Adrenal gland (tissue), 12 donors: ENCODE measurements around the gene CSF1R. TPM values are rescaled to one million over a fixed set of nuclear protein-coding genes. Genes with fewer than 3 reads are reported as not detected.

Source experiments
- DNase-seq, 7 donors: peaks; one replicate each; pipeline ENCODE4 v3.0.0-alpha.2; 2019 to 2020
- H3K27ac ChIP-seq, 5 donors: fragments of 200-600 bp; sonication (generic) in 4 of 5; 1 replicate in 3 of 5; 2 replicates in 2 of 5; pipeline versions ENCODE4 v1.5.1 to v1.8.0; 2016 to 2020; ENCODE audit warnings: mild to moderate bottlenecking in 1 of 5
- H3K27me3 ChIP-seq: fragments of 200-600 bp; 2 replicates; pipeline ENCODE4 v1.8.0; 2021
- H3K36me3 ChIP-seq, 2 donors: fragments of 200-600 bp; replicated peaks in 1 of 2; 1 replicate in 1 of 2; 2 replicates in 1 of 2; pipeline versions ENCODE4 v1.5.1 to v1.8.0; 2018 to 2022
- H3K4me1 ChIP-seq, 2 donors: fragments of 200-600 bp; replicated peaks in 1 of 2; 1 replicate in 1 of 2; 2 replicates in 1 of 2; pipeline versions ENCODE4 v1.5.1 to v1.8.0; 2018 to 2021
- H3K4me3 ChIP-seq, 4 donors: fragments of 200-600 bp; sonication (generic) in 3 of 4; one replicate each; pipeline ENCODE4 v1.5.1; 2016 to 2018
- H3K9me3 ChIP-seq, 3 donors: fragments of 200-600 bp; sonication (generic) in 1 of 3; replicated peaks in 1 of 3; 1 replicate in 2 of 3; 2 replicates in 1 of 3; pipeline versions ENCODE4 v1.5.1 to v1.8.0; 2016 to 2021
- CTCF ChIP-seq, 6 experiments: fragments of 450-650 bp in 4 of 6; fragments of 200-600 bp in 2 of 6; sonication (generic) in 1 of 6; IDR thresholded peaks; 1 replicate in 5 of 6; 2 replicates in 1 of 6; pipeline versions ENCODE4 v1.5.1 to v1.8.0; 2016 to 2021; ENCODE audit warnings: antibody characterized with exemption in 6 of 6, mild to moderate bottlenecking in 2 of 6, moderate library complexity in 1 of 6
- POLR2A ChIP-seq, 2 donors: fragments of 450-650 bp; IDR thresholded peaks; one replicate each; pipeline ENCODE4 v1.6.1; 2017; ENCODE audit warnings: antibody characterized with exemption in 2 of 2, mild to moderate bottlenecking in 2 of 2, moderate library complexity in 1 of 2
- WGBS, 4 donors: extraction: QIAGEN DNeasy Blood & Tissue Kit in 2 of 4; methylation state at CpG; one replicate each; pipeline versions ENCODE4 v1.1.5 to v1.1.7; 2013 to 2017; 5-methylcytosine and 5-hydroxymethylcytosine counted together
- intact Hi-C, 2 donors: fragments of 100-400 bp; cut with DNase I; formaldehyde crosslinking; loops; one replicate each; pipeline versions ENCODE4 v1.14.1 to v1.15.0; 2022 to 2023
- polyA plus RNA-seq, 3 donors: library from polyadenylated mRNA; stranded (reverse); fragments of 200-250 nt in 2 of 3; fragments of 350-450 nt in 1 of 3; fragmentation: Illumina TruSeq in 1 of 3; extraction: RNeasy Lipid Tissue Mini Kit (QIAGEN cat#74804) in 1 of 3; gene quantifications; one replicate each; pipeline ENCODE4 v1.2.3, GENCODE V29; 2013 to 2014
- total RNA-seq, 9 donors: library from RNA; depleted of rRNA in 4 of 9; stranded (reverse); fragments of >200 nt in 4 of 9; fragments of 120-200 nt in 1 of 9; fragmentation: NEBNext Ultra II Directional in 1 of 9; extraction: Animal tissue kit (Norgen Biotek cat#: 25700) in 1 of 9; gene quantifications; one replicate each; pipeline versions ENCODE4 v1.1.0 to v1.2.4, GENCODE V29; 2013 to 2023
- donor health status: healthy with polysubstance abuse.
- donor health status: Bipolar disorder and iron deficiency.
- donor health status: DM: yes; HTN: yes; CAD: no.
- donor health status: DM: no; HTN: no; CAD: no.
- donor health status: DM: no; HTN: no; CAD: no.
- donor health status: DM: yes; HTN: yes; CAD: no.

The CSF1R gene
- total and polyA plus RNA-seq, 12 donors: 4.6 to 165 (median 72.4) TPM

DNA sequence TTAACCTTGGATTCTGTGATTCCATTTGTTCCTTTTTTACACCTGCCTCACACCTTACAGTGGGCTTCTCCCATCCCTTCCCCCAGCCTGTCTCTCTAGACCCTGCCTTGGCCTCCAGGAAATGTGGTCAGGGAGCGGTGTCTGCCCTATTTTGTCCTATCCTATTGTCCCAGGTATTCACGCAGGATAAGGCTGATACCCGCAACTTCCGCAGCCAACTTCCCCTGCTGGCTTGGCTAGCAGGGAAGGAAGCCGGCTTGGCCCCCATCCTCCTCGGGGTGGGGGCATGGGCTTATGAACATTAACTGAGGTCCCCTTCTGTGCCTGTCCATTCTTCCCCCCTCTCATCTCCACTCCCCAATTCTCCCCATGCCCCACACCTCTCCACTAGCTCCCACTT lies 3.5 kb downstream of the CSF1R start:
- intact Hi-C loops: no loop called here
- WGBS, 4 donors: 57 to 81% (median 80%) methylated on average over 5 to 6 of the region's 6 CpGs
- peak overlapping the region in 1 of 5 donors; percentile 75 for H3K27ac ChIP-seq
- peak overlapping the region in 1 of 4 donors; percentile 31 for H3K4me3 ChIP-seq
- TF ChIP-seq POLR2A (IDR thresholded peaks at IDR 0.05) (no peak), CTCF (IDR thresholded peaks at IDR 0.05) (no peak)
- DNase-seq: peak in 1 of 7 donors; percentile 16
- peaks cover 0 to 5% of the 10 kb centered on the region in 2 donors for H3K4me1 ChIP-seq
- no peaks in the 10 kb centered on the region for H3K36me3 ChIP-seq
- no peaks in the 10 kb centered on the region for H3K27me3 ChIP-seq
- no peaks in the 10 kb centered on the region for H3K9me3 ChIP-seq

DNA sequence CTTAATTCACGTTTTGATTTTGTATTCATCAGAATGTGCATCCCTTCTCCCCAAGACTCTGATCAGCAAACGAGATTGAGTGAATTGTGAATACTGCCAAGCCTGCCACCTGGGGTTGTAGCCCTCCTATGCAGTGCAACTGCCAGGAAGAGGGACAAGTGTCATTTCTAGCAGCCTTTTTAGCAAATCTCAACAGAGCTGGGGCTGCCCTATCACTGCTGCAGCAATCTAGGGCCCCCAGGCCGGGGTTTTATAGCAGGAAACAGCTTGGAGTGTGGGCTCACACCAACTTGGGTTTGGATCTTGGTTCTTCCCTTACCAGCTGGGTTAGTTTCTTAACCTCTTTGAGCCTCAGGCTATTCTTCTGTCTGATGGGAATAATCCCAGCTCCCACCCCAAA lies 4.0 kb downstream of the CSF1R start:
- Histone ChIP-seq H3K27ac (peak overlapping the region in 3 of 5 donors; percentile 16 to 75 (median 51)), H3K4me3 (peak overlapping the region in 1 of 4 donors; percentile 31), H3K36me3 (no peaks in the 10 kb centered on the region), H3K27me3 (no peaks in the 10 kb centered on the region), H3K9me3 (no peaks in the 10 kb centered on the region), H3K4me1 (peaks cover 0 to 5% of the 10 kb centered on the region in 2 donors)
- intact Hi-C loops: no loop called here
- no peak for DNase-seq
- no peak for TF ChIP-seq CTCF (IDR thresholded peaks at IDR 0.05)
- no peak for TF ChIP-seq POLR2A (IDR thresholded peaks at IDR 0.05)
- WGBS, 4 donors: 44 to 62% (median 53%) methylated on average over 3 of the region's 3 CpGs

DNA sequence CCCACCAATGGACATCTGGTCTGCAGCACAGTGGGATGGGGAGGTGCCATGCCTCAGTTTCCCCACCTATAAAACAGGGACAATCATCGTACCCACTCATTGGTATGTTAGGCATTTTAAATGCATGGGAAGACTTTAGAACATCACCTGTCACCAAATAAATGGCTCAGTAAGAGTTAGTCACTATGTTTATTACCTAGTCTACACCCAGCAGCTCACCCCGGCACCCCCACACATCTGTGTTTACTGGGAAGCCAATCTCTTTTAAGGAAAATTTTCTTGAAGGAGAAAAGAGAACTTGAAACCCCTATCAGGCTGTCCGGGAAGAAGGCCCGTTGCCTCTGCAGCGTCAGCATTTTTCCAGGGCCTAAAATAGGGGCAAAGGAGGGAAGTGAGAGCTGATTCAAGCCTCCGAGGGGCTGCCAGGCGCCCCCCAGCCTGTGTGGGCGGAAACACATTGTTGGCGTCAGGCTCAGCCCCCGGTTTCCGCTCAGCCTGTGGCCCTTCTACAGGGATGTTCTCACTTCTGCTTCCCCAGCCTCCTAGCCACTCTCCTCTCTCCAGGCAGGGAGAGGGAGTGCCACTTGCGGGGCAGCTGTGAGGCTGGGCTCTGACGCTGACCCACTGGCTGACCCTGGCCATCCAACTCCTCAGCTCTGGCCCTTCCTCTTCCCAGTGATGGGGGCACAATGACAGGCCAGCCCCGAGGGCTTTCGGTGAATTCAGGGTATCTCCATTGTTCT lies 4.6 kb downstream of the CSF1R start:
- Histone ChIP-seq H3K27me3 (no peaks in the 10 kb centered on the region), H3K27ac (peak overlapping the region in 3 of 5 donors; percentile 16 to 75 (median 51)), H3K36me3 (no peaks in the 10 kb centered on the region), H3K4me3 (peak overlapping the region in 1 of 4 donors; percentile 31), H3K4me1 (peaks cover 0 to 5% of the 10 kb centered on the region in 2 donors), H3K9me3 (no peaks in the 10 kb centered on the region)
- DNase-seq: peak; percentile 59 to 82 (median 71)
- intact Hi-C loops: no loop called here
- TF ChIP-seq POLR2A (IDR thresholded peaks at IDR 0.05) (no peak), CTCF (IDR thresholded peaks at IDR 0.05) (no peak)
- WGBS, 4 donors: 42 to 49% (median 46%) methylated on average over 13 to 15 of the region's 15 CpGs

DNA sequence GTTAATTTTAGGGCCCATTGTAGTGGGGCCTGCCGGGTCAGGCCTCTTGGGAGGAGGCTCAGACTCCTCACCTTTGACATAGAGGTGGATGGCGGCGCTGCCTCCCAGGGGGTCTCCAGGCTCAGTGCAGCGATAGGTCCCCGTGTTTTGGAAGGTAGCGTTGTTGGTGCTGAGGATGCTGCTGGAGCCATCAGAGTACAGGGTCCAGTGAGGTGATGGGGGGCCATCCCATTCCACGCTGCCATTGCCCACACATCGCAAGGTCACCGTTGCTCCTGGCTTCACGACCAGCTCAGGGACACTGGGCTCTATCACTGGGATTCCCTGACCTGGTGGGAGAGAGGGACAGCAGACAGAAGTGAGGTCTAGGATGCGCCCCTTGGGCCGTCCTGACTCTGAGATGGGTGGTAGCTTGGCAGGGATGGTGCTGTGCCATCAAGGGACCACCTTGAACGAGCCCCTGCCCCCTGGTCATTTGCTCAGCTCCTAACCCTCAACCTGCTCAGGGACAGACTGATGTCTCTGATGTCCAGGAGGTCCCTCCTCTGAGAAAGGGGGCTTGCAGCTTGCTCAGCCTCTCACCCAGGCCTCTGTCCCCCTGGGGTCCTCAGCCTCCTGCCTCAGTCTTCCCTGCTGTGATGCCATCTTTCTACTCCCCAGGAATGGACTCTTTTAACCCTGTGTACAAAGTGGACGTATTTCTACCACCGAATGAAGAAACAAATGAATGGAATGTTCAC lies 5.5 kb downstream of the CSF1R start:
- peak in 1 of 7 donors; percentile 11 for DNase-seq
- Histone ChIP-seq H3K4me3 (no peak overlapping the region), H3K36me3 (peaks cover 0 to under 1% of the 10 kb centered on the region in 2 donors), H3K27ac (no peak overlapping the region), H3K27me3 (no peaks in the 10 kb centered on the region), H3K9me3 (no peaks in the 10 kb centered on the region), H3K4me1 (peaks cover 0 to 5% of the 10 kb centered on the region in 2 donors)
- intact Hi-C loops: no loop called here
- WGBS, 4 donors: 64 to 91% (median 78%) methylated on average over 4 to 15 of the region's 15 CpGs
- TF ChIP-seq CTCF (IDR thresholded peaks at IDR 0.05): no peak
- TF ChIP-seq POLR2A (IDR thresholded peaks at IDR 0.05): no peak
